Gastrocnemius medialis (tissue), 4 donors: ENCODE results near the gene MAPKAP1.

Source experiments
- POLR2A ChIP-seq, 2 donors: fragments of 450-650 bp; IDR thresholded peaks; one replicate each; pipeline ENCODE4 v1.6.1; 2017; ENCODE audit warnings: antibody characterized with exemption in 2 of 2, mild to moderate bottlenecking in 2 of 2, moderate library complexity in 2 of 2
- TF ChIP-seq, protein P1 (sequence below), 5 experiments: fragments of 450-650 bp in 3 of 5; fragments of 200-600 bp in 2 of 5; sonication (generic) in 2 of 5; IDR thresholded peaks in 4 of 5; conservative IDR thresholded peaks in 1 of 5; 1 replicate in 4 of 5; 2 replicates in 1 of 5; pipeline ENCODE4 v1.5.1; 2016 to 2019; ENCODE audit warnings: antibody characterized with exemption in 5 of 5, mild to moderate bottlenecking in 3 of 5, moderate library complexity in 3 of 5

- TF ChIP-seq, protein P1, sequence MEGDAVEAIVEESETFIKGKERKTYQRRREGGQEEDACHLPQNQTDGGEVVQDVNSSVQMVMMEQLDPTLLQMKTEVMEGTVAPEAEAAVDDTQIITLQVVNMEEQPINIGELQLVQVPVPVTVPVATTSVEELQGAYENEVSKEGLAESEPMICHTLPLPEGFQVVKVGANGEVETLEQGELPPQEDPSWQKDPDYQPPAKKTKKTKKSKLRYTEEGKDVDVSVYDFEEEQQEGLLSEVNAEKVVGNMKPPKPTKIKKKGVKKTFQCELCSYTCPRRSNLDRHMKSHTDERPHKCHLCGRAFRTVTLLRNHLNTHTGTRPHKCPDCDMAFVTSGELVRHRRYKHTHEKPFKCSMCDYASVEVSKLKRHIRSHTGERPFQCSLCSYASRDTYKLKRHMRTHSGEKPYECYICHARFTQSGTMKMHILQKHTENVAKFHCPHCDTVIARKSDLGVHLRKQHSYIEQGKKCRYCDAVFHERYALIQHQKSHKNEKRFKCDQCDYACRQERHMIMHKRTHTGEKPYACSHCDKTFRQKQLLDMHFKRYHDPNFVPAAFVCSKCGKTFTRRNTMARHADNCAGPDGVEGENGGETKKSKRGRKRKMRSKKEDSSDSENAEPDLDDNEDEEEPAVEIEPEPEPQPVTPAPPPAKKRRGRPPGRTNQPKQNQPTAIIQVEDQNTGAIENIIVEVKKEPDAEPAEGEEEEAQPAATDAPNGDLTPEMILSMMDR (IDR thresholded peaks at IDR 0.05 in 4 of 5, conservative IDR thresholded peaks at IDR 0.05 in 1 of 5), result no peak
- no peak for TF ChIP-seq POLR2A (IDR thresholded peaks at IDR 0.05)
These were observed 281.0 kb downstream of the MAPKAP1 start for GRCh38 chr9:125425901-125426515.
